ENCODE measurements around the gene TIGD2. TPM values are rescaled to one million over a fixed set of nuclear protein-coding genes. Genes with fewer than 3 reads are reported as not detected.
"Not testable (repeated sequence)": the region's sequence is repeated elsewhere in the genome, so short reads cannot be mapped to it uniquely, and the experiment has no call there.

Gene TIGD2
- total RNA-seq, 2 donors from 2014 or later = 4.9 to 5.7 TPM

GRCh38 chr4:89129080-89129640 is 17.8 kb downstream of the TIGD2 start:
- H3K27me3 Mint-ChIP-seq = peaks cover 0 to 6% of the 10 kb centered on the region in 2 donors
- no peaks in the 10 kb centered on the region for H3K9me3 Mint-ChIP-seq
- no peaks in the 10 kb centered on the region for H3K36me3 Mint-ChIP-seq
- DNase-seq (ENCODE audit: low spot score) = no peak
- H3K27ac Mint-ChIP-seq = no peak overlapping the region
- ATAC-seq = no peak
- no peak overlapping the region for H3K4me3 Mint-ChIP-seq
- no peaks in the 10 kb centered on the region for H3K4me1 Mint-ChIP-seq (ENCODE audit: low read depth in 2 of 2)

- ATAC-seq = no peak
- H3K4me3 Mint-ChIP-seq = no peak overlapping the region
Observed at GRCh38 chr4:89134775-89135319, 23.5 kb downstream of the TIGD2 start.

GRCh38 chr4:89136525-89136924 is 25.2 kb downstream of the TIGD2 start:
- Mint-ChIP-seq H3K9me3 (no peaks in the 10 kb centered on the region), H3K27me3 (peaks cover 2 to 7% of the 10 kb centered on the region in 2 donors)

More at GRCh38 chr4:89134775-89135319, 23.5 kb downstream of the TIGD2 start:
- Mint-ChIP-seq H3K27me3 (peaks cover 0 to 4% of the 10 kb centered on the region in 2 donors), H3K4me1 (ENCODE audit: low read depth in 2 of 2) (no peaks in the 10 kb centered on the region), H3K9me3 (no peaks in the 10 kb centered on the region), H3K36me3 (no peaks in the 10 kb centered on the region), H3K27ac (no peak overlapping the region)
- DNase-seq (ENCODE audit: low spot score) = no peak

GRCh38 chr4:89137231-89137630 is 25.9 kb downstream of the TIGD2 start:
- DNase-seq (ENCODE audit: low spot score) (no peak), ATAC-seq (no peak)
- Mint-ChIP-seq H3K27me3 (peaks cover 2 to 9% of the 10 kb centered on the region in 2 donors), H3K4me1 (ENCODE audit: low read depth in 2 of 2) (no peaks in the 10 kb centered on the region), H3K27ac (no peak overlapping the region), H3K36me3 (no peaks in the 10 kb centered on the region), H3K9me3 (no peaks in the 10 kb centered on the region), H3K4me3 (no peak overlapping the region)

More at GRCh38 chr4:89136525-89136924, 25.2 kb downstream of the TIGD2 start:
- ATAC-seq = no peak
- Mint-ChIP-seq H3K27ac (no peak overlapping the region), H3K4me1 (ENCODE audit: low read depth in 2 of 2) (no peaks in the 10 kb centered on the region), H3K4me3 (no peak overlapping the region), H3K36me3 (no peaks in the 10 kb centered on the region)
- DNase-seq (ENCODE audit: low spot score) = no peak

- H3K9me3 Mint-ChIP-seq = no peaks in the 10 kb centered on the region
- peaks cover 2 to 13% of the 10 kb centered on the region in 2 donors for H3K27me3 Mint-ChIP-seq
- DNase-seq (ENCODE audit: low spot score) = no peak
- no peak overlapping the region for H3K4me3 Mint-ChIP-seq
- no peaks in the 10 kb centered on the region for H3K4me1 Mint-ChIP-seq (ENCODE audit: low read depth in 2 of 2)
- H3K27ac Mint-ChIP-seq = no peak overlapping the region
- no peaks in the 10 kb centered on the region for H3K36me3 Mint-ChIP-seq
- ATAC-seq = no peak
Observed at GRCh38 chr4:89137695-89138094, 26.4 kb downstream of the TIGD2 start.

- Mint-ChIP-seq H3K27me3 (peaks cover 8 to 13% of the 10 kb centered on the region in 2 donors), H3K4me3 (no peak overlapping the region), H3K36me3 (no peaks in the 10 kb centered on the region), H3K4me1 (ENCODE audit: low read depth in 2 of 2) (no peaks in the 10 kb centered on the region), H3K9me3 (peaks cover 7% of the 10 kb centered on the region), H3K27ac (no peak overlapping the region)
- DNase-seq (ENCODE audit: low spot score) = no peak
- ATAC-seq = no peak
Observed at GRCh38 chr4:89140168-89140759, 28.9 kb downstream of the TIGD2 start.

GRCh38 chr4:89142691-89143669 is 31.6 kb downstream of the TIGD2 start:
- Mint-ChIP-seq H3K36me3 (no peaks in the 10 kb centered on the region), H3K4me3 (no peak overlapping the region), H3K27me3 (peaks cover 6 to 13% of the 10 kb centered on the region in 2 donors), H3K9me3 (peaks cover 7% of the 10 kb centered on the region), H3K4me1 (ENCODE audit: low read depth in 2 of 2) (no peaks in the 10 kb centered on the region), H3K27ac (no peak overlapping the region)
- ATAC-seq (no peak), DNase-seq (ENCODE audit: low spot score) (no peak)

- ATAC-seq; H3K36me3 Mint-ChIP-seq; DNase-seq (ENCODE audit: low spot score); H3K9me3 Mint-ChIP-seq; H3K4me3 Mint-ChIP-seq; H3K4me1 Mint-ChIP-seq (ENCODE audit: low read depth in 2 of 2); H3K27ac Mint-ChIP-seq: not testable (repeated sequence)
- peaks cover 6 to 13% of the 10 kb centered on the region in 2 donors for H3K27me3 Mint-ChIP-seq
Observed at GRCh38 chr4:89144652-89145051, 33.3 kb downstream of the TIGD2 start.

- no peak overlapping the region for H3K27ac Mint-ChIP-seq
- peaks cover 5 to 6% of the 10 kb centered on the region in 2 donors for H3K27me3 Mint-ChIP-seq
- H3K36me3 Mint-ChIP-seq = no peaks in the 10 kb centered on the region
Observed at GRCh38 chr4:89146196-89146595, 34.9 kb downstream of the TIGD2 start.

GRCh38 chr4:89152972-89153371 is 41.6 kb downstream of the TIGD2 start:
- H3K36me3 Mint-ChIP-seq = no peaks in the 10 kb centered on the region
- no peaks in the 10 kb centered on the region for H3K9me3 Mint-ChIP-seq
- no peaks in the 10 kb centered on the region for H3K4me1 Mint-ChIP-seq (ENCODE audit: low read depth in 2 of 2)
- peaks cover 5 to 6% of the 10 kb centered on the region in 2 donors for H3K27me3 Mint-ChIP-seq
- no peak overlapping the region for H3K27ac Mint-ChIP-seq
- no peak overlapping the region for H3K4me3 Mint-ChIP-seq
- no peak for ATAC-seq
- DNase-seq (ENCODE audit: low spot score) = no peak

More at GRCh38 chr4:89146196-89146595, 34.9 kb downstream of the TIGD2 start:
- no peak for DNase-seq (ENCODE audit: low spot score)
- no peaks in the 10 kb centered on the region for H3K4me1 Mint-ChIP-seq (ENCODE audit: low read depth in 2 of 2)
- ATAC-seq = no peak
- H3K4me3 Mint-ChIP-seq = no peak overlapping the region
- peaks cover 7% of the 10 kb centered on the region for H3K9me3 Mint-ChIP-seq

GRCh38 chr4:89156174-89156914 is 45.0 kb downstream of the TIGD2 start:
- no peaks in the 10 kb centered on the region for H3K4me1 Mint-ChIP-seq (ENCODE audit: low read depth in 2 of 2)
- DNase-seq (ENCODE audit: low spot score) (no peak), ATAC-seq (no peak)
- H3K9me3 Mint-ChIP-seq = no peaks in the 10 kb centered on the region
- no peak overlapping the region for H3K4me3 Mint-ChIP-seq
- H3K36me3 Mint-ChIP-seq = no peaks in the 10 kb centered on the region
- no peak overlapping the region for H3K27ac Mint-ChIP-seq
- H3K27me3 Mint-ChIP-seq = peaks cover 6 to 13% of the 10 kb centered on the region in 2 donors

- H3K4me3 Mint-ChIP-seq = no peak overlapping the region
- H3K9me3 Mint-ChIP-seq = no peaks in the 10 kb centered on the region
- H3K27ac Mint-ChIP-seq = no peak overlapping the region
- ATAC-seq (no peak), DNase-seq (ENCODE audit: low spot score) (no peak)
- peaks cover 6 to 13% of the 10 kb centered on the region in 2 donors for H3K27me3 Mint-ChIP-seq
- H3K36me3 Mint-ChIP-seq = no peaks in the 10 kb centered on the region
- no peaks in the 10 kb centered on the region for H3K4me1 Mint-ChIP-seq (ENCODE audit: low read depth in 2 of 2)
Observed at GRCh38 chr4:89157488-89158024, 46.2 kb downstream of the TIGD2 start.

All from natural killer cell treated with Interleukin-12 subunit alpha and Interleukin-12 subunit beta and Interleukin-15 and Interleukin-18, amount 100 ng/mL, for 72 hours (primary cell).